Vagina (tissue), 2 donors: ENCODE measurements around the gene DTYMK.

Experiments used
- CTCF ChIP-seq, 3 experiments: fragments of 450-650 bp in 2 of 3; fragments of 200-600 bp in 1 of 3; sonication (generic) in 1 of 3; IDR thresholded peaks; one replicate each; pipeline ENCODE4 v1.5.1; 2017 to 2019; ENCODE audit warnings: antibody characterized with exemption in 3 of 3, mild to moderate bottlenecking in 2 of 3, moderate library complexity in 2 of 3
- POLR2A ChIP-seq, 2 donors: fragments of 450-650 bp; IDR thresholded peaks; one replicate each; pipeline ENCODE4 v1.6.1; 2017; ENCODE audit warnings: antibody characterized with exemption in 2 of 2, mild to moderate bottlenecking in 2 of 2, moderate library complexity in 2 of 2

DNA sequence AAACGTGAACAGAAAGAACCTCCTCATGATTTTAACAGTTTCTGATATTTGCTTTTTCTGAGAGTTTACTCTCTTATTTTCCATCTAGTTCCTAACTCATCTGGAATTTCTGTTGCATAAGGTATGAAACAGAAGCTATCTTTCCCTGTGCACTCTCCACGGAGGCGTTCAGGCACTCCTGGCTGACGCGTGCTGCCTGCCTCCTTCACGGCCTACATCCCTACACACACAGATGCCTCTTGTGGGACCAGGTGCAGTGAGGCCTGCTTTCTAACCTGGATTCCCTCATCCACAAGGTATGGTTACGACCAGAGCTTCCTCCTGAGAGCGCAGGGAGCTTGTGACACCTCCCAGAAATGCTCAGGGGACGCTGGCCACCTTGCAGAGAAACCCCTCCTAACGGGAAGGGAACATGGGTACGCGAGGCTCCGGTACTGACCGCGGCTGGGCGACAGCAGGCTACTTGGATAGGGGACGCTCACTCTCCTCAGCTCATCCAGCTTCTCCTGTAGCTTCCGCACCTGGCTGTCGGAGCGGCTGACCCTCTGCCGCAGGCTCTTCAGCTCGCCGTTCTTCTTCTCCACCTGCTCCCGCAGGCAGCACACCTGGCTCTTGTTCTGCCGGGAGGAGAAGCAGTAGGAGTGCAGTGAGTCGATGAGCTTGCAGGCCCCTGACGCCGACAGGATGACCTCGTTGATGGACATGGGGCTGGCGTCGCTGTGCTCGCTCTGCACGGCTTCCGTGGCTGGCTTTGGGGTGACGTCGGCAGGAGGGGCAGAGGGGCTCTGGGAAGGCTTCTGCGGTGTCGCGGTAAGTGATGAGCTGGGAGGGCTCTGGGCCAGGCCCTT, 53.9 kb downstream of the DTYMK start:
- TF ChIP-seq POLR2A (IDR thresholded peaks at IDR 0.05) (no peak), CTCF (IDR thresholded peaks at IDR 0.05) (no peak)
